Cardiac ventricle fibroblast (primary cell): ENCODE data around the gene MRFAP1L1. TPM values are rescaled to one million over a fixed set of nuclear protein-coding genes. Genes with fewer than 3 reads are reported as not detected.

Experiments
- total RNA-seq: library from RNA; depleted of rRNA; stranded (reverse); fragments of >200 nt; gene quantifications from 2 replicates; pipeline ENCODE4 v1.2.3, GENCODE V29; 2015

MRFAP1L1 gene
- total RNA-seq, result 52.5 and 53.4 TPM in 2 replicates

DNA sequence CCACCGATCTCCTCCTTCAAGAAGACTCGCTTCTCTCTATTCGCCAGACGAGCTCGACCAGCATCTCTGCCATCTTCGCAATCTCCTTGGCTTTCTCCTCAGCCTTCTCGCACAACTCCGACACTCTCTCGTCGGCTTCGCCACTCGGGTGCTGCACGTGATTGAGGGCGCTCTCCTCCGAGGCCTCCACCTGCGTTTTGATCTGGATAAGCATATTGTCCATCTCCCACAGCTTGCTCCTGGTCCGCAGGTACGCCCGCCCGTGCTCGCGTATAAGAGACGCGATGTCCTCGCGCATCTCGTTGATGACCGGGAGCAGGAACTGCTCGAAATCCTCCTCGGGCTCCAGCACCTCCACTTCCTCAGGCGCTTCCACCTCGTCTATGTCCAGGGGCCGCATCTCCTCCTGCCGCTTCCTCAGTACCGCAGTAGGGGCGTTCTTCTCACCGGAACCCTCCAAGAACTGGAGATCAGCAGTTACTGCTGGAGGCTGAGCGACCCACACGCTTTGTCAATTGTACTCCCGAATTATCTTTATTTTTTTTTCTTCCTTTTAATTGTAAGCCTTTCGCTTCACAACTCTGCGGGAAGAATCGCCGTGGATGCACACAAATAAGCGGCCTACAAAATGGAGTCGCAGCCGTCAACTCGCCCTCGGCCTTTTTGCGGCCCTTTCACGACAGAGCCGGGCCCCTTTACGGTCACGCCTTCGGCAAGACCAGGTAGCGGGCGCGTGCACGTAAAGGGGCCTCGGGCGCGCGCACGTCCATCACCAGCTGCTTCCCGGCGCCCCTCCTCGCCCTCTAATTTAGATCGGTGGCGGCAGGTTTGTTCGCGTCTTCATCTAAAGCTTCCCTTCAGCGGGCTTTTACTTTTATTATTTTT is at the start of gene MRFAP1L1:
Gene MRFAP1L1, minus strand, starts transcription at position 636 of the 885 bp plus-strand sequence. Its CDS starts 236 bp downstream, at position 400.

DNA sequence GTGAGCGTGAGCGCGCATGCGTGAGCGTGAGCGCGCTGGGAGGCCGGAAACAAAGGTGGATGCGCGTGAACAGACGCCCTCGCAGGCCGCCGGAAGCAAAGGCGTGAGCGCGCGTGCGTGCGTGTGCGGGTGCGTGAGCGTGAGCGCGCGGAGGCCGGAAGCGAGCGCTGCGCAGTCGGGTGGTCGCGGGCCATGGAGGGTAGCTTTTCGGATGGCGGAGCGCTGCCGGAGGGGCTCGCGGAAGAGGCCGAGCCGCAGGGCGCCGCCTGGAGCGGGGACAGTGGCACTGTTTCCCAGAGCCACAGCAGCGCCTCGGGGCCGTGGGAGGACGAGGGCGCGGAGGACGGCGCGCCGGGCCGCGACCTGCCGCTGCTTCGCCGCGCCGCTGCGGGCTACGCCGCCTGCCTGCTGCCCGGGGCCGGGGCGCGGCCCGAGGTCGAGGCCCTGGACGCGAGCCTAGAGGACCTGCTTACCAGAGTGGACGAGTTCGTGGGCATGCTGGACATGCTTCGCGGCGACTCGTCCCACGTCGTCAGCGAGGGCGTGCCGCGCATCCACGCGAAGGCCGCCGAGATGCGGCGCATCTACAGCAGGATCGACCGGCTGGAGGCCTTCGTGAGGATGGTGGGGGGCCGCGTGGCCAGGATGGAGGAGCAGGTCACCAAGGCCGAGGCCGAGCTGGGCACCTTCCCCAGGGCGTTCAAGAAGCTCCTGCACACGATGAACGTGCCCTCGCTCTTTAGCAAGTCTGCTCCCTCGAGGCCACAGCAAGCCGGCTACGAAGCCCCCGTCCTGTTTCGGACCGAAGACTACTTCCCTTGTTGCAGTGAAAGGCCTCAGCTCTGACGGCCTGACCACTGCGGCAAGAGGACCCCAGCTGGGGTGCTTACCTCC is 6.6 kb upstream of the MRFAP1L1 start, which contains the start of gene BLOC1S4:
Gene BLOC1S4, plus strand, starts transcription at position 157 of the 894 bp plus-strand sequence. Its CDS starts 36 bp downstream, at position 193.

DNA sequence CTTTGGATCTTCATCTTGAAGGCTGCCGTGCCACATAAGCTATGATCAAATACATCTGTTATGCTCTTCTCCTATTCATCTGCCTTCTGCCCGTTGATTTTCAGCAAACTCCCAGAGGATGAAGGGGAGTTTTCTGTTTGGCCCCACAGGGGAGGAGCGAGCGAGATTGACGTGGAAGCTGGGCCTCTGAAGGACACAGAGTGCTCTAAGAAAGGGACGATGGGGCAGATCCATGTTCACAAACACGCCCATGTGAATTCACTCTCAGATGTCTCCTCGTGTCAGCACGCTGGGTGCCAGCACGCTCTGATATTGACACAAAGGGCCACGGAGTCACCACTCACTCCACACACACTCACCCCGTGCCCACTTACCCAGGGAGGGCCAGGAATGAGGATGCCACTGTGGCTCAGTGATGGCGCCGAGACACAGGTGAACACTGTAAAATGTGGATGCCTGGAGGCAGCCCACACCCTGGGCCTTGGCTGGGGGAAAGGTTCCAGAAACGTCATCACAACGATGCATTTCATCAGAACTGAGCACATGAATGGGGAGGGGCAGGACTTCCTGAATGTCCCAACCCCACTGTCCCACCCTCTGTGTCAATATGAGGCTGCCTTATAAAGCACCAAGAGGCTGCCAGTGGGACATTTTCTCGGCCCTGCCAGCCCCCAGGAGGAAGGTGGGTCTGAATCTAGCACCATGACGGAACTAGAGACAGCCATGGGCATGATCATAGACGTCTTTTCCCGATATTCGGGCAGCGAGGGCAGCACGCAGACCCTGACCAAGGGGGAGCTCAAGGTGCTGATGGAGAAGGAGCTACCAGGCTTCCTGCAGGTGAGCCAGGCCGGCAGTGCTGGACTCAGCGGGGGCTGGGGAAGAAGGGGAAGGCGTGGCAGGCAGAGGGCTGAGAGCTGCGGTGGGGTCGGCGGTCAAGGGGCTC is 16.2 kb downstream of the MRFAP1L1 start, which contains the start of gene S100P:
Gene S100P, plus strand, starts transcription at position 648 of the 946 bp plus-strand sequence. Its CDS starts 55 bp downstream, at position 703.

Other genes starting within 250 kb of the MRFAP1L1 start
- not detected in 2 replicates for gene PPP2R2C, start 237.3 kb downstream of the MRFAP1L1 start, total RNA-seq
- 35.3 and 46.8 TPM in 2 replicates for gene MAN2B2, start 134.7 kb downstream of the MRFAP1L1 start, total RNA-seq
- 197 and 211 TPM in 2 replicates for gene MRFAP1, start 69.2 kb downstream of the MRFAP1L1 start, total RNA-seq
- 0.59 TPM in 1 of 2 replicates, not detected in the other for gene S100P, start 16.0 kb downstream of the MRFAP1L1 start, total RNA-seq
- 26.1 and 34.7 TPM in 2 replicates for gene BLOC1S4, start 6.3 kb upstream of the MRFAP1L1 start, total RNA-seq
- gene KIAA0232, start 72.9 kb upstream of the MRFAP1L1 start, total RNA-seq, result 16.8 and 20.0 TPM in 2 replicates
- 18.4 and 24.4 TPM in 2 replicates for gene TBC1D14, start 200.0 kb upstream of the MRFAP1L1 start, total RNA-seq